A549 (cell line): ENCODE results near the gene IL18BP. TPM values are rescaled to one million over a fixed set of nuclear protein-coding genes. Genes with fewer than 3 reads are reported as not detected.

Experiments
- ATAC-seq, 2 experiments: fragments of 200-7000 bp in 1 of 2; fragments of >200 bp in 1 of 2; cut with Nextera tagmentation in 1 of 2; cut with Tn5 transposase in 1 of 2; 3 replicates each; pipeline versions ENCODE4 v1.8.0 to v1.9.1; 2018 to 2020; ENCODE audit warnings: mild to moderate bottlenecking in 1 of 2, moderate library complexity in 1 of 2
- CTCF ChIA-PET: fragments of 300-600 bp; sonication (Branson Sonifier 250); formaldehyde crosslinking; extraction: SDS; loops from one replicate; lab custom pipeline; 2021; ENCODE audit warnings: antibody characterized with exemption, inconsistent platforms; lab: Yijun Ruan, JAX
- POLR2A ChIA-PET: fragments of 350-600 bp; formaldehyde crosslinking; extraction: SDS; loops from one replicate; lab custom pipeline; 2021; ENCODE audit warnings: antibody characterized with exemption, inconsistent platforms; lab: Yijun Ruan, JAX
- DNase-seq, 2 experiments: peaks; one replicate each; pipeline versions ENCODE4 v3.0.0 to v3.0.0-alpha.2; 2011 to 2016; ENCODE audit warnings: low read depth in 1 of 2, low spot score in 1 of 2
- FAIRE-seq: peaks from 2 replicates; lab custom pipeline; 2011; peaks lifted over from hg19 to GRCh38; lab: Jason Lieb, UNC
- H3K27ac ChIP-seq, 2 experiments: fragments of >200 bp; sonication (Bioruptor Twin); formaldehyde crosslinking; 3 replicates each; pipeline ENCODE4 v1.5.1; 2016 to 2017
- H3K4me1 ChIP-seq: fragments of >200 bp; sonication (Bioruptor Twin); formaldehyde crosslinking; 3 replicates; pipeline ENCODE4 v1.6.1; 2016
- H3K4me2 ChIP-seq: fragments of >200 bp; sonication (Bioruptor Twin); formaldehyde crosslinking; 3 replicates; pipeline ENCODE4 v1.6.1; 2016
- H3K4me3 ChIP-seq: fragments of >200 bp; sonication (Bioruptor Twin); formaldehyde crosslinking; 3 replicates; pipeline ENCODE4 v1.5.1; 2016
- H3K9me3 ChIP-seq: fragments of >200 bp; sonication (Bioruptor Twin); formaldehyde crosslinking; 3 replicates; pipeline ENCODE4 v1.6.1; 2016
- CBX2 ChIP-seq: fragments of 200-600 bp; sonication (generic); IDR thresholded peaks from 2 replicates; pipeline ENCODE4 v1.6.1; 2016; ENCODE audit warnings: low read depth, mild to moderate bottlenecking, borderline replicate concordance
- CHD4 ChIP-seq: fragments of 200-600 bp; sonication (generic); IDR thresholded peaks from 2 replicates; pipeline ENCODE4 v1.6.1; 2016; ENCODE audit warnings: antibody characterized with exemption, mild to moderate bottlenecking, borderline replicate concordance
- EHF ChIP-seq: fragments of 250-450 bp; sonication (Bioruptor Pico); IDR thresholded peaks from 2 replicates; pipeline ENCODE4 v1.5.0; 2020; ENCODE audit warnings: mild to moderate bottlenecking
- ESRRA ChIP-seq: fragments of 150-350 bp; IDR thresholded peaks from 2 replicates; pipeline ENCODE4 v1.6.1; 2014; ENCODE audit warnings: mild to moderate bottlenecking, low read length, borderline replicate concordance
- FOXS1 ChIP-seq: fragments of 250-450 bp; sonication (Bioruptor Pico); IDR thresholded peaks from 2 replicates; pipeline ENCODE4 v1.5.0; 2020; ENCODE audit warnings: mild to moderate bottlenecking, moderate library complexity
- GATA3 ChIP-seq: IDR thresholded peaks from 2 replicates; pipeline ENCODE4 v1.6.1; 2012; ENCODE audit warnings: borderline replicate concordance
- HDAC2 ChIP-seq: fragments of 200-600 bp; sonication (generic); IDR thresholded peaks from 2 replicates; pipeline ENCODE4 v1.6.1; 2016
- HOXA7 ChIP-seq: fragments of 250-450 bp; sonication (Bioruptor Pico); IDR thresholded peaks from 2 replicates; pipeline ENCODE4 v1.5.0; 2020; ENCODE audit warnings: mild to moderate bottlenecking, moderate library complexity
- HOXB13 ChIP-seq: fragments of 250-450 bp; sonication (Bioruptor Pico); IDR thresholded peaks from 2 replicates; pipeline ENCODE4 v1.5.0; 2020; ENCODE audit warnings: low read depth, mild to moderate bottlenecking, moderate library complexity
- JUNB ChIP-seq: fragments of >200 bp; sonication (Bioruptor Twin); formaldehyde crosslinking; IDR thresholded peaks from 2 replicates; pipeline ENCODE4 v1.6.1; 2016
- KDM5A ChIP-seq: fragments of 200-600 bp; sonication (generic); IDR thresholded peaks from 2 replicates; pipeline ENCODE4 v1.6.1; 2016; ENCODE audit warnings: antibody characterized with exemption, mild to moderate bottlenecking
- NFE2L2 ChIP-seq: fragments of 150-350 bp; conservative IDR thresholded peaks from 2 replicates; pipeline ENCODE4 v1.6.1; 2014; ENCODE audit warnings: low read length
- NPAS2 ChIP-seq: fragments of 250-450 bp; sonication (Bioruptor Pico); IDR thresholded peaks from 2 replicates; pipeline ENCODE4 v1.8.0; 2022; ENCODE audit warnings: mild to moderate bottlenecking, moderate library complexity, borderline replicate concordance
- NR3C1 ChIP-seq: fragments of >200 bp; sonication (Bioruptor Twin); formaldehyde crosslinking; IDR thresholded peaks from 3 replicates; pipeline ENCODE4 v1.6.1; 2017
- POLR2A ChIP-seq: IDR thresholded peaks from 2 replicates; pipeline ENCODE4 v1.6.1; 2012; ENCODE audit warnings: mild to moderate bottlenecking, low read length
- RAD21 ChIP-seq, 2 experiments: fragments of >200 bp in 1 of 2; sonication (Bioruptor Twin) in 1 of 2; formaldehyde crosslinking in 1 of 2; IDR thresholded peaks in 1 of 2; conservative IDR thresholded peaks in 1 of 2; 2 replicates in 1 of 2; 3 replicates in 1 of 2; pipeline ENCODE4 v1.6.1; 2012 to 2018; ENCODE audit warnings: inconsistent platforms in 1 of 2
- RCOR1 ChIP-seq: fragments of 150-350 bp; IDR thresholded peaks from 2 replicates; pipeline ENCODE4 v1.6.1; 2014; ENCODE audit warnings: antibody characterized with exemption, low read length, low read depth
- RFX5 ChIP-seq: fragments of 450-650 bp; IDR thresholded peaks from 2 replicates; pipeline ENCODE4 v1.7.1; 2014; ENCODE audit warnings: antibody characterized with exemption, mild to moderate bottlenecking, moderate library complexity
- TFCP2L1 ChIP-seq: fragments of 250-450 bp; sonication (Bioruptor Pico); IDR thresholded peaks from 2 replicates; pipeline ENCODE4 v1.5.0; 2021; ENCODE audit warnings: mild to moderate bottlenecking
- TP53 ChIP-seq: fragments of 250-450 bp; sonication (Bioruptor Pico); IDR thresholded peaks from 2 replicates; pipeline ENCODE4 v1.5.0; 2021; ENCODE audit warnings: mild to moderate bottlenecking, moderate library complexity
- ZNF302 ChIP-seq: fragments of 250-450 bp; sonication (Bioruptor Pico); IDR thresholded peaks from 2 replicates; pipeline ENCODE4 v1.9.0; 2021; ENCODE audit warnings: inconsistent platforms, mild to moderate bottlenecking, moderate library complexity
- WGBS: methylation state at CpG from one replicate; pipeline ENCODE4 v1.1.6; 2017; ENCODE audit errors: missing lambda C conversion rate; 5-methylcytosine and 5-hydroxymethylcytosine counted together
- polyA plus RNA-seq, 4 experiments: library from polyadenylated mRNA; depleted of rRNA in 3 of 4; stranded (reverse); fragments of >200 nt; fragmentation: RNase III in 1 of 4; extraction: RNeasy Plus Mini Kit Qiagen cat#74134 plus additional on column Dnase treatment in 1 of 4; gene quantifications; 2 replicates in 3 of 4; 3 replicates in 1 of 4; pipeline ENCODE4 v1.2.3, GENCODE V29; 2011 to 2017
- TF ChIP-seq, protein P1 (sequence below): IDR thresholded peaks from 2 replicates; pipeline ENCODE4 v1.6.1; 2012; ENCODE audit warnings: low read depth, borderline replicate concordance
- TF ChIP-seq, protein P2 (sequence below): fragments of >200 bp; sonication (Bioruptor Twin); formaldehyde crosslinking; IDR thresholded peaks from 3 replicates; pipeline ENCODE4 v1.6.1; 2016
- TF ChIP-seq, protein P3 (sequence below): fragments of >200 bp; sonication (Bioruptor Twin); formaldehyde crosslinking; IDR thresholded peaks from 2 replicates; pipeline ENCODE4 v1.6.1; 2016
- TF ChIP-seq, protein P4 (sequence below): IDR thresholded peaks from 2 replicates; pipeline ENCODE4 v1.6.1; 2012
- TF ChIP-seq, protein P5 (sequence below): fragments of 250-450 bp; sonication (Bioruptor Pico); IDR thresholded peaks from 2 replicates; pipeline ENCODE4 v1.5.0; 2021; ENCODE audit warnings: mild to moderate bottlenecking, moderate library complexity, borderline replicate concordance
- TF ChIP-seq, protein P6 (sequence below): fragments of >200 bp; sonication (Bioruptor Twin); formaldehyde crosslinking; IDR thresholded peaks from 3 replicates; pipeline ENCODE4 v1.5.1; 2016

IL18BP gene
- polyA plus RNA-seq, 2 of the 4 experiments (the other 2 are of a cell fraction) = 6.0 to 7.6 TPM

DNA sequence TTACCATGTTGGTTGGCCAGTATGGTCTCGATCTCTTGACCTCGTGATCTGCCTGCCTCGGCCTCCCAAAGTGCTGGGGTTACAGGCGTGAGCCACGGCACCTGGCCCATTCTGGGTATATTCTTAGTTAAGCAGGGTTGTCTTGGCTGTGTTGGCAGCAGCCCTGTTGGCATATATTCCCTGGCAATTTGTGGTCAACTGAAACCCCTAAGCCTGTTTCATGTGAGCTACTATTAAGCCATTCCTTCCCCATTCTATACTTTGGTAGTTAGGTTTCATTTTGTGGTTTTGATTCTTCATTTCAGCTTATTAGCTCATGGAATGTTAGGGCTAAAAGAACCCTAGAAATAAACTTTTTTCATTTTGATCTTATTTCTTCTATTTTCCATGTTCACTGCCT is 22.2 kb upstream of the IL18BP start:
- Histone ChIP-seq H3K4me1 (peaks cover 12% of the 10 kb centered on the region), H3K27ac (no peak overlapping the region), H3K9me3 (no peaks in the 10 kb centered on the region), H3K4me2 (no peak overlapping the region), H3K4me3 (no peak overlapping the region)
- TF ChIP-seq CBX2 (no peak), JUNB (no peak), HDAC2 (no peak), HOXA7 (no peak), ESRRA (no peak), HOXB13 (CRISPR knock-in tag) (no peak), CHD4 (no peak), RFX5 (no peak), KDM5A (no peak), TFCP2L1 (CRISPR knock-in tag) (no peak), RAD21 (conservative IDR thresholded peaks at IDR 0.05 in 1 of 2, IDR thresholded peaks at IDR 0.05 in 1 of 2) (no peak), TP53 (no peak)
- TF ChIP-seq, protein P1, sequence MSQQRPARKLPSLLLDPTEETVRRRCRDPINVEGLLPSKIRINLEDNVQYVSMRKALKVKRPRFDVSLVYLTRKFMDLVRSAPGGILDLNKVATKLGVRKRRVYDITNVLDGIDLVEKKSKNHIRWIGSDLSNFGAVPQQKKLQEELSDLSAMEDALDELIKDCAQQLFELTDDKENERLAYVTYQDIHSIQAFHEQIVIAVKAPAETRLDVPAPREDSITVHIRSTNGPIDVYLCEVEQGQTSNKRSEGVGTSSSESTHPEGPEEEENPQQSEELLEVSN = no peak
- TF ChIP-seq, protein P2, sequence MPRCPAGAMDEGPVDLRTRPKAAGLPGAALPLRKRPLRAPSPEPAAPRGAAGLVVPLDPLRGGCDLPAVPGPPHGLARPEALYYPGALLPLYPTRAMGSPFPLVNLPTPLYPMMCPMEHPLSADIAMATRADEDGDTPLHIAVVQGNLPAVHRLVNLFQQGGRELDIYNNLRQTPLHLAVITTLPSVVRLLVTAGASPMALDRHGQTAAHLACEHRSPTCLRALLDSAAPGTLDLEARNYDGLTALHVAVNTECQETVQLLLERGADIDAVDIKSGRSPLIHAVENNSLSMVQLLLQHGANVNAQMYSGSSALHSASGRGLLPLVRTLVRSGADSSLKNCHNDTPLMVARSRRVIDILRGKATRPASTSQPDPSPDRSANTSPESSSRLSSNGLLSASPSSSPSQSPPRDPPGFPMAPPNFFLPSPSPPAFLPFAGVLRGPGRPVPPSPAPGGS = no peak
- TF ChIP-seq, protein P3, sequence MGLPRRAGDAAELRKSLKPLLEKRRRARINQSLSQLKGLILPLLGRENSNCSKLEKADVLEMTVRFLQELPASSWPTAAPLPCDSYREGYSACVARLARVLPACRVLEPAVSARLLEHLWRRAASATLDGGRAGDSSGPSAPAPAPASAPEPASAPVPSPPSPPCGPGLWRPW = no peak
- ATAC-seq = no peak
- WGBS = 89% methylated on average over 5 of the region's 5 CpGs
- POLR2A ChIA-PET = no interaction called here
- FAIRE-seq = no peak
- CTCF ChIA-PET = interaction anchor here (0.7 to 4.6 kb wide), 24 partner anchors 10 to 457 kb away, joined by 3 to 60 read pairs (median 5); partner anchors contain the start of genes CLPB, RNF121 and XNDC1N
- DNase-seq = no peak

DNA sequence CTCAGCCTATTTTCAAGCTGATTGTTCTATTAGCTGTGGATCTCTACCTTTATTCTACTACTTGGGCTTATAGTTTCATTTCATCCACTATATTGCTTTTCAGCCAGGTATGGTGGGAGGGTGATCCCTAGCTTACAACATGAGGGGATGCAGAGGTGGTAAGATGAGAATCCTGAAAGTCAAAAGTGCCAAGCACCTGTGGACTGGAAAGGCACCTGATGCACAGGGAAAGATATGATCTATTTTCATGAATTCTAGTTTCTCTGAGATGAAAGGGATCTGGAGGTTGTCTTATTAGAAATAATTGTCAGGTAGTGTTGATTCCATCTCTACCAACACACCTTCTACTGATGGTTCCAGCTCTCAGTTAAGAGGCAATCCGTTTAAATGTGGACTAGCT is 21.6 kb upstream of the IL18BP start:
- DNase-seq (no peak), ATAC-seq (no peak), FAIRE-seq (no peak)
- H3K4me3 ChIP-seq = no peak overlapping the region
- no peaks in the 10 kb centered on the region for H3K9me3 ChIP-seq
- peaks cover 7% of the 10 kb centered on the region; the same call in 1 of the 3 replicates for H3K4me1 ChIP-seq
- ChIA-PET CTCF (interaction anchor here (0.5 to 4.6 kb wide), 41 partner anchors 10 to 545 kb away, joined by 3 to 60 read pairs (median 4); partner anchors contain the start of genes CLPB, IL18BP, RNF121 and XNDC1N), POLR2A (interaction anchor here (0.7 kb wide), 1 partner anchor 48 kb away, joined by 3 read pairs; the partner anchor contains the start of genes RNF121 and XNDC1N)
- H3K4me2 ChIP-seq = no peak overlapping the region
- 75% methylated on average over 1 of the region's 1 CpG for WGBS
- peak overlapping the region in 1 of 2 experiments; percentile 52; a peak in 2 of 6 replicates for H3K27ac ChIP-seq
- no peak for TF ChIP-seq RCOR1
- TF ChIP-seq GATA3 = no peak
- TF ChIP-seq NR3C1 = no peak
- no peak for TF ChIP-seq POLR2A
- no peak for TF ChIP-seq NFE2L2
- TF ChIP-seq TP53 = no peak
- no peak for TF ChIP-seq FOXS1 (CRISPR knock-in tag)
- TF ChIP-seq, protein P4, sequence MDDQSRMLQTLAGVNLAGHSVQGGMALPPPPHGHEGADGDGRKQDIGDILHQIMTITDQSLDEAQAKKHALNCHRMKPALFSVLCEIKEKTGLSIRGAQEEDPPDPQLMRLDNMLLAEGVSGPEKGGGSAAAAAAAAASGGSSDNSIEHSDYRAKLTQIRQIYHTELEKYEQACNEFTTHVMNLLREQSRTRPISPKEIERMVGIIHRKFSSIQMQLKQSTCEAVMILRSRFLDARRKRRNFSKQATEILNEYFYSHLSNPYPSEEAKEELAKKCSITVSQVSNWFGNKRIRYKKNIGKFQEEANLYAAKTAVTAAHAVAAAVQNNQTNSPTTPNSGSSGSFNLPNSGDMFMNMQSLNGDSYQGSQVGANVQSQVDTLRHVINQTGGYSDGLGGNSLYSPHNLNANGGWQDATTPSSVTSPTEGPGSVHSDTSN = no peak
- TF ChIP-seq HOXB13 (CRISPR knock-in tag) = no peak
- TF ChIP-seq EHF (CRISPR knock-in tag) = no peak
- no peak for TF ChIP-seq ZNF302 (CRISPR knock-in tag)
- TF ChIP-seq, protein P5, sequence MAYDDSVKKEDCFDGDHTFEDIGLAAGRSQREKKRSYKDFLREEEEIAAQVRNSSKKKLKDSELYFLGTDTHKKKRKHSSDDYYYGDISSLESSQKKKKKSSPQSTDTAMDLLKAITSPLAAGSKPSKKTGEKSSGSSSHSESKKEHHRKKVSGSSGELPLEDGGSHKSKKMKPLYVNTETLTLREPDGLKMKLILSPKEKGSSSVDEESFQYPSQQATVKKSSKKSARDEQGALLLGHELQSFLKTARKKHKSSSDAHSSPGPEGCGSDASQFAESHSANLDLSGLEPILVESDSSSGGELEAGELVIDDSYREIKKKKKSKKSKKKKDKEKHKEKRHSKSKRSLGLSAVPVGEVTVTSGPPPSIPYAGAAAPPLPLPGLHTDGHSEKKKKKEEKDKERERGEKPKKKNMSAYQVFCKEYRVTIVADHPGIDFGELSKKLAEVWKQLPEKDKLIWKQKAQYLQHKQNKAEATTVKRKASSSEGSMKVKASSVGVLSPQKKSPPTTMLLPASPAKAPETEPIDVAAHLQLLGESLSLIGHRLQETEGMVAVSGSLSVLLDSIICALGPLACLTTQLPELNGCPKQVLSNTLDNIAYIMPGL (CRISPR knock-in tag) = no peak
- TF ChIP-seq NPAS2 (CRISPR knock-in tag) = no peak
- TF ChIP-seq HOXA7 = no peak
- TF ChIP-seq ESRRA = no peak
- TF ChIP-seq, protein P6, sequence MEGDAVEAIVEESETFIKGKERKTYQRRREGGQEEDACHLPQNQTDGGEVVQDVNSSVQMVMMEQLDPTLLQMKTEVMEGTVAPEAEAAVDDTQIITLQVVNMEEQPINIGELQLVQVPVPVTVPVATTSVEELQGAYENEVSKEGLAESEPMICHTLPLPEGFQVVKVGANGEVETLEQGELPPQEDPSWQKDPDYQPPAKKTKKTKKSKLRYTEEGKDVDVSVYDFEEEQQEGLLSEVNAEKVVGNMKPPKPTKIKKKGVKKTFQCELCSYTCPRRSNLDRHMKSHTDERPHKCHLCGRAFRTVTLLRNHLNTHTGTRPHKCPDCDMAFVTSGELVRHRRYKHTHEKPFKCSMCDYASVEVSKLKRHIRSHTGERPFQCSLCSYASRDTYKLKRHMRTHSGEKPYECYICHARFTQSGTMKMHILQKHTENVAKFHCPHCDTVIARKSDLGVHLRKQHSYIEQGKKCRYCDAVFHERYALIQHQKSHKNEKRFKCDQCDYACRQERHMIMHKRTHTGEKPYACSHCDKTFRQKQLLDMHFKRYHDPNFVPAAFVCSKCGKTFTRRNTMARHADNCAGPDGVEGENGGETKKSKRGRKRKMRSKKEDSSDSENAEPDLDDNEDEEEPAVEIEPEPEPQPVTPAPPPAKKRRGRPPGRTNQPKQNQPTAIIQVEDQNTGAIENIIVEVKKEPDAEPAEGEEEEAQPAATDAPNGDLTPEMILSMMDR = no peak
- TF ChIP-seq, protein P1 = no peak
- no peak for TF ChIP-seq RFX5
